GM12864 (cell line): ENCODE results near the gene BRF1.
"Not testable (repeated sequence)": the region's sequence is repeated elsewhere in the genome, so short reads cannot be mapped to it uniquely, and the experiment has no call there.

Source experiments
- DNase-seq: peaks from one replicate; pipeline ENCODE4 v3.0.0-alpha.2; 2011; ENCODE audit warnings: low read depth
- H3K4me3 ChIP-seq: 2 replicates; pipeline ENCODE4 v1.5.1; 2011; ENCODE audit warnings: mild to moderate bottlenecking, low read depth, low read length, control low read depth
- TF ChIP-seq, protein P1 (sequence below): IDR thresholded peaks from 2 replicates; pipeline ENCODE4 v1.5.1; 2011; ENCODE audit warnings: low read depth, mild to moderate bottlenecking, moderate library complexity, low read length, control low read depth, inconsistent platforms; ENCODE audit errors: missing control alignments

The BRF1 gene

GRCh38 chr14:105294142-105294597 is 6.6 kb downstream of the BRF1 start:
- TF ChIP-seq, protein P1, sequence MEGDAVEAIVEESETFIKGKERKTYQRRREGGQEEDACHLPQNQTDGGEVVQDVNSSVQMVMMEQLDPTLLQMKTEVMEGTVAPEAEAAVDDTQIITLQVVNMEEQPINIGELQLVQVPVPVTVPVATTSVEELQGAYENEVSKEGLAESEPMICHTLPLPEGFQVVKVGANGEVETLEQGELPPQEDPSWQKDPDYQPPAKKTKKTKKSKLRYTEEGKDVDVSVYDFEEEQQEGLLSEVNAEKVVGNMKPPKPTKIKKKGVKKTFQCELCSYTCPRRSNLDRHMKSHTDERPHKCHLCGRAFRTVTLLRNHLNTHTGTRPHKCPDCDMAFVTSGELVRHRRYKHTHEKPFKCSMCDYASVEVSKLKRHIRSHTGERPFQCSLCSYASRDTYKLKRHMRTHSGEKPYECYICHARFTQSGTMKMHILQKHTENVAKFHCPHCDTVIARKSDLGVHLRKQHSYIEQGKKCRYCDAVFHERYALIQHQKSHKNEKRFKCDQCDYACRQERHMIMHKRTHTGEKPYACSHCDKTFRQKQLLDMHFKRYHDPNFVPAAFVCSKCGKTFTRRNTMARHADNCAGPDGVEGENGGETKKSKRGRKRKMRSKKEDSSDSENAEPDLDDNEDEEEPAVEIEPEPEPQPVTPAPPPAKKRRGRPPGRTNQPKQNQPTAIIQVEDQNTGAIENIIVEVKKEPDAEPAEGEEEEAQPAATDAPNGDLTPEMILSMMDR, result no peak
- DNase-seq, result no peak
- H3K4me3 ChIP-seq, result no peak overlapping the region

DNA sequence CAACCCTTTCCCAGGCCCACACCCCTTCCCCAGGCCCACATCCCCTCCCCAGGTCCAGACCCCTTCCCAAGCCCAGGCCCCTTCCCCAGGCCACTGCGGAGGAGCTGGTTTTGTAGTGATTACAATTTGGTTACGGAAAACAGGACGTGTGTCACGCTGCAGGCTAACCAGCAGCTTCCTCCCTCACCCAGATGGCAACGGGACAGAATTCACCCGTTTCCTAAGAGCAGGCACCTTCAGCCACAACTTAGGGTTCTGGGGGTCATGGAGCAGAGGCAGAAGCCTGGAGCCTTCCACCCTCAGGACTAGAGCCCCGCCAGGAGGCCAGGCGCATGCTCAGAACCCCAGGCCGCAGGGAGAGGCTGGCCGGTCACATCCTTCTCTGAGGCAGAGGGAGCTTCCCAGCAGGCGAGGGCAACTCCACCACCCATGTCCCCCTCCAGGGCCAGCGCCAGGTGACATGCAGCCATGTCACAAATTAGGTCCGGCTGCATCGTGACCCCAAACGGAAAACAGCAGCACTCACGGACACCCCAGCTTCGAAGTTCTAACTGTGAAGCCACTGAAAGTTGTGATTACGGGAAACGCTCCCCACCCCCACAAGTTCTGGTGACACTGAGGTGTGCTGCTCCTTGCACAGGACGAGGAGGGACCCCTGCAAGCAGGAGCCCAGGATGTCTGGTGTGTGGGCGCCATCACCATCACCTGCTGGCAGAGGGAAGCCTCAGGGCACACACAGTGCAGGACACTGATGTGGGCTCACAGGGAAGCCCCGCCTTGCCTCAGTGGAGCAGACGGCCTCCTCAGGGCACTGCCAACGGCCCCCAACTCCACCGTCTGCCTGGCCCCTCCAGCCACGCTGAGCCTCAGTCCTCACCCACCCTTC is 7.7 kb downstream of the BRF1 start:
- no peak for DNase-seq

GRCh38 chr14:105290621-105291346 is 10.0 kb downstream of the BRF1 start:
- H3K4me3 ChIP-seq, result no peak overlapping the region
- TF ChIP-seq, protein P1, result no peak
- no peak for DNase-seq

More for the DNA sequence above, 7.7 kb downstream of the BRF1 start:
- H3K4me3 ChIP-seq, result no peak overlapping the region
- TF ChIP-seq, protein P1, result no peak

DNA sequence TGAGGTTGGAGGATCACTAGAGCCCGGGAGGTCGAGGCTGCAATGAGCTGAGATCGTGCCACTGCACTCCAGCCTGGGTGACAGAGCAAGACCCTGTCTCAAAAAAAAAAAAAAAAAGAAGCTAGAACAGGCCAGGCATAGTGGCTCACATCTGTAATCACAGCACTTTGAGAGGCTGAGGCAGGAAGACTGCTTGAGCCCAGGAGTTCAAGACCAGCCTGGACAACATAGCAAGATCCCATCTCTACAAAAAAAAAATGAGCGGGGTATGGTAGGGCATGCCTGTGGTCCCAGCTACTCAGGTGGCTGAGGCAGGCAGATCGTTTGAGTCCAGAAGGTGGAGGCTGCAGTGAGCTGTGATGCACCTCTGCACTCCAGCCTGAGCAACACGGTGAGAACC is 11.9 kb downstream of the BRF1 start:
- not testable (repeated sequence) for DNase-seq, H3K4me3 ChIP-seq

GRCh38 chr14:105287249-105288102 is 13.3 kb downstream of the BRF1 start:
- no peak overlapping the region for H3K4me3 ChIP-seq
- no peak for DNase-seq
- TF ChIP-seq, protein P1, result no peak

DNA sequence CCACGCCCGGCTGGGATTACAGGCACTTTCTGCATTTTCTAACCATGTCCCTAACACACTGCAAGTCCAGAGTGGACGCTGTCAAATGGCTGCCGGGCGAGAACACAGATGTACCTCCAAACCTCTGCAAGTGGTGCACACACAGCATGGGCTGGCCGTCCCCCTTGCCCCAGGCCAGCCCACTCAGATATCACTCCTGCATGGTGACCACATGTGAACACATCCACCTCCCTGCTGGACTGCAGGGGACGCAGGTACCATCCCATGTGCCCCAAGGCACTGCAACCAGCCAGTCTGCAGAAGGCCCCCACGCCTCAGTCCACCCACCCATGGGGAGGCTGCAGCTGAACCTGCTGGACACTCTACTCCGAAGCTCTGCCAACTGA is 14.0 kb downstream of the BRF1 start:
- no peak for DNase-seq
- TF ChIP-seq, protein P1, result no peak
- H3K4me3 ChIP-seq, result no peak overlapping the region

DNA sequence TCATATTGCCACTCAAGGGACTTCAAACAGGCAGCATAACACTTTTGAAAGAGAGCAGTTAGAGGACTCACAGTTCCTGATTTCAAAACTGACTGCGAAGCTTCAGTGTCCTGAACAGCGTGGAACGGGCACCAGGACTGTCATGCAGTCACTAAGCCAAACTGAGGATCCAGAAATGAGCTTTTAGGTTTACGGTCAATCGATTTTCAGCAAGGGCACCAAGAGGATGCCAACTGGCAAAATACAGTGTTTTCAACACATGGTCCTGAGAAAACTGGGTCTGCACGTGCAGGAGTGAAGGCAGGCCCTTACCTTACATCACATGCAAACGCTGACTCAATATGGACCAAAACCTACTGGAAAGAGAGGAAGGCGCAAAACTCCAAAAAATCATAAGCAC is 15.6 kb downstream of the BRF1 start:
- no peak for DNase-seq
- TF ChIP-seq, protein P1, result no peak
- no peak overlapping the region for H3K4me3 ChIP-seq
